ENCODE measurements around the gene ASCL4.

- TF ChIP-seq HMGXB4 (CRISPR knock-in tag; IDR thresholded peaks at IDR 0.05; ENCODE audit: borderline replicate concordance) (no peak), CTCF (IDR thresholded peaks at IDR 0.05) (no peak), BHLHE40 (IDR thresholded peaks at IDR 0.05; ENCODE audit: low read depth, low read length) (no peak), MAFK (IDR thresholded peaks at IDR 0.05; ENCODE audit: partially characterized antibody) (no peak), RAD21 (conservative IDR thresholded peaks at IDR 0.05 in 1 of 2, IDR thresholded peaks at IDR 0.05 in 1 of 2) (no peak), CEBPB (IDR thresholded peaks at IDR 0.05) (no peak), HES2 (IDR thresholded peaks at IDR 0.05) (no peak), MYC (IDR thresholded peaks at IDR 0.05; ENCODE audit: borderline replicate concordance, low read length) (no peak)
Measured at GRCh38 chr12:107782067-107782466, 7.6 kb downstream of the ASCL4 start.
